Sigmoid colon (tissue), 4 donors: Measurements from ENCODE around the gene NSMF.
"Not testable (repeated sequence)": the region's sequence is repeated elsewhere in the genome, so short reads cannot be mapped to it uniquely, and the experiment has no call there.

Experiments
- EP300 ChIP-seq, 4 donors: sonication (generic); formaldehyde crosslinking; IDR thresholded peaks; one replicate each; pipeline ENCODE4 v1.6.1; 2017; ENCODE audit warnings: antibody characterized with exemption in 4 of 4
- POLR2A ChIP-seq, 2 donors: fragments of 450-650 bp; IDR thresholded peaks; one replicate each; pipeline ENCODE4 v1.6.1; 2016; ENCODE audit warnings: antibody characterized with exemption in 2 of 2, mild to moderate bottlenecking in 2 of 2, moderate library complexity in 2 of 2
- POLR2AphosphoS5 ChIP-seq, 4 donors: sonication (generic); formaldehyde crosslinking; IDR thresholded peaks; one replicate each; pipeline ENCODE4 v1.6.1; 2017; ENCODE audit warnings: antibody characterized with exemption in 4 of 4
- TF ChIP-seq, protein P1 (sequence below), 4 experiments: fragments of 450-650 bp in 3 of 4; fragments of 200-600 bp in 1 of 4; IDR thresholded peaks; one replicate each; pipeline ENCODE4 v1.5.1; 2016 to 2019; ENCODE audit warnings: antibody characterized with exemption in 4 of 4, mild to moderate bottlenecking in 3 of 4, moderate library complexity in 2 of 4

DNA sequence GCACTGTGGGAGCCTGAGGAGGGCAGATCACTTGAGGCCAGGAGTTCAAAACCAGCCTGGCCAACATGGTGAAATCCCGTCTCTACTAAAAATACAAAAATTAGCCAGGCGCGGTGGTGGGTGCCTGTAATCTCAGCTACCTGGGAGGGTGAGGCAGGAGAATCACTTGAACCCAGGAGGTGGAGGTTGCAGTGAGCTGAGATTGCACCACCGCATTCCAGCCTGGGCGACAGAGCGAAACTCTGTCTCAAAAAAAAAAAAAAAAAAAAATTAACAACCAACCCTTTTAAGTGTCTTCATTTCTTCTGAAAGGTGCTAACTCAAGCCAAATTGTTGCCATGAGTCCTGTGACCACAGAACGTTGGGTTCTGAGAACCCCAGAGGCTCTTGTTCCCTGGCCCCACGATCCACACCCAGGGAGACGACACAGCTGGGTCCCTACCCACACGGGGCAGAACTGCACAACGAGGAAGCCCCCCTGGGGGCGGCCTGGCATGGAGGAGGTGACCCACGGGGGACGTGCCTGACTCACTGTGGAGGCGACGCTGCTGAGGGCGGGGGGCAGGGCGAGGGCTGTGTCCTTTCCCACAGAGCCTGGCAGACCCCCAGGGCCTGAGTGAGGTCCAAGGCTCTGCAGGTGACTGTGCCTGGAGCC is 48.8 kb downstream of the NSMF start:
- TF ChIP-seq, protein P1, sequence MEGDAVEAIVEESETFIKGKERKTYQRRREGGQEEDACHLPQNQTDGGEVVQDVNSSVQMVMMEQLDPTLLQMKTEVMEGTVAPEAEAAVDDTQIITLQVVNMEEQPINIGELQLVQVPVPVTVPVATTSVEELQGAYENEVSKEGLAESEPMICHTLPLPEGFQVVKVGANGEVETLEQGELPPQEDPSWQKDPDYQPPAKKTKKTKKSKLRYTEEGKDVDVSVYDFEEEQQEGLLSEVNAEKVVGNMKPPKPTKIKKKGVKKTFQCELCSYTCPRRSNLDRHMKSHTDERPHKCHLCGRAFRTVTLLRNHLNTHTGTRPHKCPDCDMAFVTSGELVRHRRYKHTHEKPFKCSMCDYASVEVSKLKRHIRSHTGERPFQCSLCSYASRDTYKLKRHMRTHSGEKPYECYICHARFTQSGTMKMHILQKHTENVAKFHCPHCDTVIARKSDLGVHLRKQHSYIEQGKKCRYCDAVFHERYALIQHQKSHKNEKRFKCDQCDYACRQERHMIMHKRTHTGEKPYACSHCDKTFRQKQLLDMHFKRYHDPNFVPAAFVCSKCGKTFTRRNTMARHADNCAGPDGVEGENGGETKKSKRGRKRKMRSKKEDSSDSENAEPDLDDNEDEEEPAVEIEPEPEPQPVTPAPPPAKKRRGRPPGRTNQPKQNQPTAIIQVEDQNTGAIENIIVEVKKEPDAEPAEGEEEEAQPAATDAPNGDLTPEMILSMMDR (IDR thresholded peaks at IDR 0.05) = not testable (repeated sequence)
- not testable (repeated sequence) for TF ChIP-seq POLR2A, POLR2AphosphoS5, EP300 (IDR thresholded peaks at IDR 0.05)
